HG03565 (cell line): ENCODE results near the gene IL15RA.
A peak's percentile ranks its signal among the peaks of the same experiment; 100 is the strongest.

Source experiments
- ATAC-seq: cut with Tn5 transposase; IDR thresholded peaks from one replicate; pipeline ENCODE4 v1.9.1; 2021; ENCODE audit warnings: mild to moderate bottlenecking, moderate library complexity; ENCODE audit not compliant: unreplicated experiment

The IL15RA gene, protein sequence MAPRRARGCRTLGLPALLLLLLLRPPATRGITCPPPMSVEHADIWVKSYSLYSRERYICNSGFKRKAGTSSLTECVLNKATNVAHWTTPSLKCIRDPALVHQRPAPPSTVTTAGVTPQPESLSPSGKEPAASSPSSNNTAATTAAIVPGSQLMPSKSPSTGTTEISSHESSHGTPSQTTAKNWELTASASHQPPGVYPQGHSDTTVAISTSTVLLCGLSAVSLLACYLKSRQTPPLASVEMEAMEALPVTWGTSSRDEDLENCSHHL

DNA sequence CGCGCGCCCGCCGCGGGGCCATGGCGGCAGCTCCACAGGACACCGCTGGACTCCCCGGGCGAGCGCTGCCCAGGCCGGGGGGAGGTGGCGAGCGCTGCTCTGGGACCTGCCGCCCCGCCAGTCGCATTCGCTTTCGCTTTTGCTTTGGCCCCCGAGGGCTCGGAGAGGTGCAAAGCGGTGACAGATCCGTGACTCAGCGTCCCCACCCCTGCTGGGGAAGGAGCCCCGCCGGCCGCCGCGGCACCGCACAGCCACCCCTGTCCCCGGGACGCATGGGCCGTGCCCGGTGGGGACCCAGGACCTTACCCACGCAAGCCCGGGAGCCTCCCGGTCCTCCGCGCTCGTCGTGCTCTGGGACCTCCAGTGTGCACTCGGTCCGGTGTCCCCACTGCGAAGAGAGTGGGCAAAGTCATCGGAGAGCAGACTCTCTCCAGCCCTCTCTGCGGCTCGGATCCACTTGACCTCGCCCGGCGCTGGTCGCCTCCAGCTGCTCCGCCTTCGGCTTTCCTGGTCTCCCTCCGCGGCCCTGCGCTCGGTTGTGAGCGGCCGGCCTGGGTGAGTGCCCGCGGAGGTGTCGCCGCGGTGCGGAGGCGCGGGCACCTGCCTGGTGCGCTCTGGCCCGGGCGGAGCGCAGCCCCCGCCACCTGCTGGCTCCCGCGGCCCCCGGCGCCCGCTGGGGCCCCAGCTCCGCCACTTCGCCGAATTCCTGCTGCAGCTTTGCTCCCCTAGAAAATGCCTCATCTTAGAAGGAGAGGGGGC, at the start of gene IL15RA:
Gene IL15RA, minus strand, starts transcription at position 73 of the 759 bp plus-strand sequence. Its CDS starts 51 bp downstream, at position 22.
- peak; percentile 45 for ATAC-seq

DNA sequence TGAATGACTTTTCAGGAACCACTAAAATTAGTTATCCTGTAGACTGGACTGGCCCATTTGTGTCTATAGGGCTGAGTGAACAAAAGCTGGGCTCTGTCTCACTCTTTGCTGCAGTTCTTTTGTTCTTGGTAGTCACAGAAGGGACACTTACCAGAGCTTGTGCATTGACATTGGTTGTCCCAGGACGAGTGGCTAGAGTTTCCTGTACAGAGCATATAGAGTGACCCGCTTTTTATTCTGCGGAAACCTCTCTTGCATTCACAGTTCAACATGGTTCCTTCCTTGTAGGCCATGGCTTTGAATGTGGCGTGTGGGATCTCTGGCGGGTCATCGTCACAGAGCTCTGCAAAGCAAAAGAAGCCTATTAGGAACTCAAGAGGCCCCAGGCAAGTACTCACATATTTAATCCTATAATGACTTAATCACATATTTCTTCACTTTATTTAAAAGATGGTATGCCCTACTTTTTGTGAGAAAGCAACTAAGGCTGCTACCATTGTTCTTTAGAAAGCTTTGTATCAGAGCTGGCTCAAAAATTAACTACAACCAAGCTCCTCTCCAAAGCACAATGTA, 48.4 kb upstream of the IL15RA start:
- no peak for ATAC-seq

DNA sequence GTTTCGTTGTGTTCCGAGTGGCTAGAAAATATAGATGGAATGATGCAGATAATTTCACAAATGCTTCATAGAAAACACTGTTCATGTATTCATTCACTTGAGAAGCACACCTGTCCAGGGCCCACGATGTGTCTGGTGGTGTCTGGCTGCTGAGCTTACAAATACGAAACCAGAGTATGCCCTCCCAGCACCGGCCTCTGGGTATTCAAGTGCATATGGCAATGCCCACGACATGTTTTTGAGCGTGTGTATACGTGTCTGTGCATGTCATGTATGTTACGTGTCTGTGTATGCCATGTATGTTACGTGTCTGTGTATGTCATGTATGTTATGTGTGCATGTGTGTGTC, 47.0 kb upstream of the IL15RA start:
- ATAC-seq, result no peak

DNA sequence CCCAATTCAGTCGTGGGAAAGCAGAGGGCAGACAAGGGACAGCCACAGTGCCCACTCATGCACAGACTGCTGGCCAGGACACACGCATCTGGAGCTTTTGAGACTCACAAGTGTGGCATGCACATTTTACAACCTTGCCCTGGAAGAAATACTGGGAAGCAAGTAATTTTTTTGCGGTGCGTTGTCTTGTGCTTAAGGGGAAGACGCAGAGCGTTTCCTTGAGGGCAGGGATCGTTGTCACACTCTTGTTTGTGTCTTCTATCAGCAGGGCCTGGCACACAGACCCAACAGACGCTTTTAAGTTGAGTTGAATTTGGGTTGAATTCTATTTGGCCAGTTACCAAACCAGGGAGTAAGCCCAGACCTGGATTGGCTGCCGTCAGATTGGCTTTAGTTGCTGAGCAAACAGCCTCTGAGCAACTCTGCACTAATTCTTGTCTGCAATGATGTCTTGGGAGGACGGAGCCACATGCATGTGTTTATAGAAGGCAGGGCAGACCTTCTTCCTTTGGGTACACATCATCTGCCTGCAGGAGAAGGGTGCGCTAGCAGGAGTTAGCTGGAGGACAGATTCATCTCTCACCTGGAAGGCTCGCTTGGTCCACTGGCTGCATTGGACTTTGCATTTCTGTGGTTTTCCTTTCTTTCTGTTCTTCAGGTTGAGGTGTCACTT, 46.5 kb upstream of the IL15RA start:
- ATAC-seq, result no peak

DNA sequence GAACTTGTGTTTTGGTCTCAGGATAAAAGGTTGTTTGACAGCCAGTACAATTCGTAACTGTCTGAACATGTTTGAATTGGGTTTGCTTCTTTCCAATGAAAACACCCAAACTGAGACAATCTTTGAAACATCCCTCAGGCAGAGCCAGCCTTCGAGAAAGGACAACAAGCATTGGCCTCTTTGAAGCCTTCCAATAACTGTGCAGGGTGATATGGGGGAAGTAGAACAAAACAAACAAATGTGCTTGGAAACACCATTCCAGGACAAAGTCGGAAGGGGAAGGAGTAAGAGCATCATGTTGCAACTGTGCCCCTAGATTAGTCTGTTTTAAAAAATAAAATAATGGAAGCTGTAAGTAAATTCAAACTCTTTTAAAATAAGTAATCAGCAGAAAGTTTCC, 45.3 kb upstream of the IL15RA start:
- ATAC-seq, result no peak

DNA sequence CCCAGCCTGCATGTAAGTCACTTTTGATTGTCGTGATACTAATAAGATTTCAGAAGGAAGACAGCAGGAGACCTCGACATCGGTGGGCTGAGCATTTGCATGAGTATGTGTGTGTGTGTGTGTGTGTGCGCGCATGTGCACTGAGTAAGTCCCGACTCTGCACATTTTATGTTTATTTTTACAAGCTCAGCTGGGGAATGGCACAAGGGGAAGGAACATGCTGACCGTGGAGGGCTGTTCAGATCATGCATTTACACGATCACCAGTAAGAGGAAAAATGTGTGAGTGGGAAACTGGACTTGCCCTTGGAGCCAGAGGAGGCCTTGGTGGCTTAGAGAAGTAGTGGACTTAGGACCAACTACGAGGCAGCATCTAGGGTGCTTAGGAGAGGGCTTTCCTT, 43.5 kb upstream of the IL15RA start:
- ATAC-seq, result no peak

DNA sequence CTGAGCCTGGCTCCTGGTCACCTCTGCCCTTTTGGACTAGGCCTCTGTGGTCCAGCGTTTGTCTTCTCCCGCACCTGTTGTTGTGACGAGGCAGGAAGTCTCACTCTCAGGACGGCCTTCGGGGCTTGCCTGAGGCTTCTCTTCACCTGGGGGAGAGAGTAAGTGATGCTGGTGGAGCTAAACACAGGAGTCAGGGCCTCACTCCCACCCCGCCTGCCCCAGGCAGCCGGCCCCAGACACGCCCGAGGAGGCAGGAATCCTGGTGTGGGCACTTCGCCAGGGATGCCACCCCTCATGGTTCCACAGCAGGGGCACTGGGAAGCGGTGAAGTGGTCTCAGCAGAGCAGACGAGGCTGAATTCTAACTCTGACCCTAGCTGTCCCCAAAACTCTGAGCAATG, 42.5 kb upstream of the IL15RA start:
- no peak for ATAC-seq

DNA sequence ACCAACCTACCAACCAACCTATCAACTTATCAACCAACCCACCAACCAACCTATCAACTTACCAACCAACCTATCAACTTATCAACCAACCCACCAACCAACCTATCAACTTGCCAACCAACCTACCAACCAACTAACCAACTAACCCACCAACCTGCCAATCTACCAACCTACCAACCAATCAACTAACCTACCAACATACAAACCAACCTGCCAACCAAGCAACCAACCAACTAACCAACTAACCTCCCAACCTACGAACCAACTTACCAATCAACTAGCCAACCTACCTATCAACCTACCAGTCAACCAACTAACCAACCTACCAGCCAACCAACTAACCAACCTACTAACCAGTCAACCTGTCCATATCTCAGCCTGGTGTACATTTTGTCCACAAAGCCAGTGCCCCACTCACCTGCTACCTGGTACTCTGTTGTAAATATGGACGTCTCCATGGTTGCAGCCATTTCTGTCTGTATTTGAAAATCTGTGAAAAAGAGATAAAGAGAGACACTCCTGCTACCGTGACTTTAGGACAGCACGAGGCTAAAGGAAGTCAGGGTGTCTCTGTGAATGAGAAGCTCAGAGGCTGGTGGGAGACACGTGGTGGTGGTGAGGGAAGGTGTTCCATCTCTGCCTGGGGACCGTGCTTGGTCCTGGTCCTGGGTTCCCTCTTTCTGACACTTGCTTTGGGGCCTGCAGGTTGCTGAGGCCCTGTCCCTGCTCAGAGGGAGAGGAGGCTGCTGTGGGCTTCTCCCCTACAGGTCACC, 41.9 kb upstream of the IL15RA start:
- no peak for ATAC-seq

DNA sequence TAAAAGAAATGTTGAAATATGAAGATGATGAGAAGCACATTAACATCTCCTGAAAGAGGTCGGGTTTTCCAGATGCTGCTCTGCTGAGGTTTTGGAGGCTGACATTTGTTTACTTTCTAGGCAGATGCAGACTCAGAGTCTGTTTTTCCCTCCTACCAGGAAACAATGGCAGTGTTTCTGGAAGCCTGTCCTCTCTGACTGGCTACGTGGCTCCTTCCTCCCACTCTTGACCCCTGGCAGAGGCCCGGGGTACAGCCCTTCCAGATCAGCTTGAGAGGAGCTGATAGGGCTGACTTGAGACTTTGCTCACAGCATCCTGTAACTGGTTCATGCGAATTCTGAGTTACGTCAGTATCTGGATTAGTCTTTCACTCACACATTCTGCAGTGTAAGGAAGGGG, 41.1 kb upstream of the IL15RA start:
- no peak for ATAC-seq

DNA sequence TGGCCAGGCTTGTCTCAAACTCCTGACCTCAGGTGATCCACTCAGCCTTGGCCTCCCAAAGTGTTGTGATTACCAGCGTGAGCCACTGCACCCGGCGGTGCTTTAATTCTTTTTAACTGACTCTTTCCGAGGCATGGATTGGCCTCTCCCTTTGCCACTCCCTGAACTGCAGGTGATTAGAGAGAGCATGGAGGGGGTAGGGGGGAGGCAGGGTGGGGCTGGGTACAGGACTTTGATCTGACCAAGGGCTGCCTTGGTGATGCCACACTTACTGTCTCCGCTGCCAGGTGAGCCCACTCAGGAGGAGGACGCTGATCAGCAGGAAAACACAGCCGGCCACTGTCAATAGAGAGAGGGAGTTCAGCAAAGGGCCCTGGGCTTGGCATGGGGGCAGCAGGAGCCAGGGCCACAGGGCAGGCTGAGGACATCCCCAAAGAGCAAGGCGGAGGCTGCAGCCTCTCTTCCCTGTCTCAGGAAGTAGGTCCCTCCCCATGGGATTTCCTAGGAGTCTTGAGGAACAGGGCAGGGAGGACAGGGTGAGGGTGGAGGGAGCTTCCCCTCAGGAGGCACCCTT, 40.5 kb upstream of the IL15RA start:
- no peak for ATAC-seq

DNA sequence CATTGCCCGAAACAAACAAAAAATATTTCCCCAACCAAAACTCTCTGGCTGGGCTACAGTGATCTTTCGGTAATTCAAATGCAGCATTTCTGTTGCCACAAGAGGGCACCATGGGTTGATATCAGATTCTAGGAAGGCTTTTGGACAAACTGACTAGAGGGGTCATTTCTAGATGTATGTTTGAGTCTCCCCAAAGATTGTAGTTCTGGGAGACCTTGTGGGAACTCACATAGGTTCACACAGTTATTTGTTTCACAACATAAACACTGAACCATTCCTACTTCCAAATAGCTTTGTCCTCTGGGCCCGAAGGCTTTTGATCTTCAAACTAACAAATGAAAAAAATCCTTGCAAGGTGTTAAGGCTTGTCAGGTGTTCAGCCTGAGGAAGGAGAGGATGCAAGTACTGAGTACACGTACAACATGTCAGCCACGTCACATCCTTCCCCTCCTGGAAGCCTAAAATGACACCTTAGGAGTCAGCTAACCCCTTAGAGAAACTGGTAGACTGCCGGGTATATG, 37.0 kb upstream of the IL15RA start:
- no peak for ATAC-seq

DNA sequence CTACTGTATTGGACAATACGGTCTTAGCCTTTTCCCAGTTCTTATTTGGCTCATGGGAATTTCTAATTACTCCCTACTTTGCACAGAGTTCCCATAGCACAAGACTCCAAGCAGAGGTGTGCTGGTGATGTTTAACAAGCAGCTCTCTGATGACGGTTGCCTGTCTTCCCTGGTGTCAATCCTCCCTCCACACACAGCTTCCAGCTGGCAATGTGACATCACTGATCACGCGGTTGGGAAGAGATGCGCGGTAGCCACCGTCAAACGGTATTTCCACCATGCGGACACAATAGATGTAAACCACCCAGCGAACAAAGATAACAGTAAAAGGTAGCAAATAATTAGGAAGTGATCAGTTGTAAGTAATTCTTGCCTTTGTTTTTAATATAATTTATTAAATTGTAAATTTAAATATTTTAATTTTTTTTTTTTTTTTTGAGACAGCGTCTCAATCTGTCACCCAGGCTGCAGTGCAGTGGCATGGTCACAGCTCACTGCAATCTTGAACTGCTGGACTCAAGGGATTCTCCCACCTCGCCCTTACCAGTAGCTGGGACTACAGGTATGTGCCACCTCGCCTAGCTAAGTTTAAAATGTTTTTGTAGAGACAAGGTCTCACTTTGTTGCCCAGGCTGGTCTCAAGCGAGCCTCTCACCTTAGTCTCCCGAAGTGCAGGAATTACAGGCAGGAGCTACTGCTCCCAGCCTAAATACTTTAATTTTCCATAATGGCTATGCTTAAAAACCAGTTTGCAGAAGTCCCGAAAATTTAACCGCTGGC, 36.3 kb upstream of the IL15RA start:
- no peak for ATAC-seq

DNA sequence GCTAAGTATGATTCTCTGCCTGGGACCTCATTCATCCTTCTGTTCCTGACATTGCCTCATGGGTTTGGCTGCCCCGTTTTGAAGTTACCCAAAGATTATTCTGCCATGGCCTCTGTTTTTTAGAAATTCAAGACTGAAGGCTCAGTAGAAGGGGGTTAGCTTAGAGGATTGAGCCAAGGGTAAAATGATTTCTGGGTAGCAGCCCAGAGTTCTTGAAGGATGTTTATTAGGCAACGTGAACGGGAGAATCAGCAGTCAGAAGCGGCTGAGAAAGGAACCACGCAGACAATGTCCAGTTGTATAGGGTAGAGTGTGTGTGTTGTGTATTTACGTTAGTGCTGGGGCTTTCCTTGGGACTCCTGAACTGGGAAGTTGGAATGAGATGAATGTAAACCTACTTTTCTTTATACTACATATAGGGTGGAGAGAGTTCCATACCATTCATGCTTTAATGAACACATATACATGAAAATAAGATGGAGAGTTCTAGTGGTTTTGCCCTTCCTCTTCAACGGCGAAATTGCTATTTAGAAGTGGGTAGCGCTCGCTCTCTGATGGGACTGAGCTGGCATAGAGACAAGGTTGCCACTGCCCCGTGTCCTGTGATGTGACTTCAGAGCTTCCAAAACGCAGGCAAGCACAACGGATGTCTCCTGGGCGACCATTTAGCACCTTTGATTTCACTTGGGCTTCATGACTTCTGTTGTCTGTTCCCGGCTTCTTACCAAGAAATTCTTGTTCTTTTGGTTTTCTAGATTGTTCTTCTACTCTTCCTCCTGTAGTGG, 35.0 kb upstream of the IL15RA start:
- no peak for ATAC-seq

DNA sequence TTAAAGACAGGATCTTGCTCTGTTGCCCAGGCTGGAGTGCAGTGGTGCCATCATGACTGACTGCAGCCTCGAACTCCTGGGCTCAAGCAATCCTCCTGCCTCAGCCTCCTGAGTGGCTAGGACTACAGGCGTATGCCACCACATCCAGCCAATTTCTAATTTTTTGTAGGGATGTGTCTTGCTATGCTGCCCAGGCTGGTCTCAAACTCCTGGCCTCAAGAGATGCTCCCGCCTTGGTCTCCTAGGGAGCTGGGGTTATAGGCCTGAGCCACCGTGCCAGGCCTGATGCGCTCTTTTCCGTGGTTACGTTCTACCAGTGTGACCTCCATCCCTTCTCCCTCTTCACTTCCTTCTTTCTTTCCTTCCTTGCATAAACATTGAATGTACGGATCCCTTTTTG, 34.2 kb upstream of the IL15RA start:
- ATAC-seq, result no peak

DNA sequence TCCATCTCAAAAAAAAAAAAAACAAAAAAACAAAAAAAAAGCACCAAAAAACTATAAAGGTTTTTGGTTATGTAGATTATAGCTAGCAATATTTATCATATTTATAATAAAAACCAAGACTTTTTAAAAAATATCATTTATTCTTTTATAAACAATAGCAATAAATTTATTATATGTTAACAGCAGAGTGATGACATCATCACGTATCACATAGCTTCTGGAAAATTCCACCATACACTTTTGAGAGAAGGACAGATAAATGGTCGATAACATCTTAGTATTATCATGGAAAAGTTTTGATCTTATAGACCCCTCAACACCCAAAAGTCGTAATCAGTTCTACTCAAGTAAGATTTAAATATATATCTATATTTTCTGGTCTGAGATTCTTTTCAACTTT, 33.2 kb upstream of the IL15RA start:
- no peak for ATAC-seq

DNA sequence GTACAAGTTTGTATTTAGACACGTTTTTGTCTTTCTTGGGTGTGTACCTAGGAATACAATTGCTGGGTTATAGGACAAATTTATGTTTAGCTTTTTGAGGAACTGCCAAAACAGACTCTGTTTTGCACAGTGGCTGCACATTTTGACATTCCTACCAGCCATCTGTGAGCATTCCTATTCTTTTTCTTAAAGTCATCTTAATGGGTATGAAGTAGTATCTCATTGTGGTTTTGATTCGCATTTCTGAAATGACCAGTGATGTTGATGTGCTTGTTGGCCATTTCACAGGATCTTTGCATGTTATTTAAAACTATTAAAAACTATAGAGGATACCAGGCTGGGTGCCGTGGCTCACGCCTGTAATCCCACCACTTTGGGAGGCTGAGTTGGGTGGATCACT, 32.6 kb upstream of the IL15RA start:
- ATAC-seq, result no peak

DNA sequence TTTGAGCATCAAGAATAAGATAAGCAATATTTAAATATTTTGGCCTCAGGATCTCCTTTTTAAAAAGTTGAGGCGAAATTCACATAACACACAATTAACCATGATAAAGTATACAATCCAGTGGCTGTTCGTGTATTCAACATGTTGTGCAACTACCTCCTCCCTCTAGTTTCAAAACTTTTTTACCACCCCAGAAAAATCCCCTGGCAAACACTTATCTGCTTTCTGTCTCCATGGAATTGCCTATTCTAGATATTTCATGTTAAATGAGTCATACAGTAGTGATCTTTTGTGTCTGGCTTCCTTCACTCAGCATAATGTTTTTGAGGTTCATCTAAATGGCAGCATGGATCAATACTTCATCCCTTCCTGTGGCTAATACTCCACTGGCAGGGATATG, 31.8 kb upstream of the IL15RA start:
- ATAC-seq, result no peak

DNA sequence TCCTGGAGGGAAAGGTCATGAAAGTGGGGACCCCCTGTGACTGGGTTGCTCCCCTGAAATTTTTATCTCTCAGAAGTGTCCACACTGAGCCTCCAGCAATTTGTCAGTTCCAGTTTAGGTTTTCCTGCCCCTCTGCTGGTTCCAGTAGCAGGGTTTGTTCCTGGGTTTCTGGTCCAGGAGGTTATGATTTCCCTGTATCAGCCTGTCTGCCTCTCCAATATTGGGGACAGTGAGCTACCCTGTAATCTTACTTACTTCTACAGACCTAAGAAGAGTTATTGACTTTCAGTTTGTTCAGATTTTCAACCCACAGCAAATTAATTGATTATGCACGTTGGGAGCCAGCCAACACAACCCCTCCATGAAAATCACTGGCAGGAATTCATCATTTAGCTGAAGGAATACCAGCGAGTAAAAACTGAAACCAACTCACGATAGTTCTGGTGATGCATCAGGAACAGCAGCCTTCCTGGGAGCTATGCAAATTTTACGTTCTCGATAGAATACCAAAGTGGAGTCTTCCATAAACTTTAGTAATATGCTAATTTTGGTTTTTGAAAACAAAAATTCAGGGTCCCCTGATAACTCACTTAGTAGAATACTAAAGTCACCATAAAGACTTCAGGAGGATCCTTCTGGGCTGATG, 31.3 kb upstream of the IL15RA start:
- ATAC-seq, result no peak
